SK-N-SH (cell line): ENCODE data around the gene APOC3. TPM values are rescaled to one million over a fixed set of nuclear protein-coding genes. Genes with fewer than 3 reads are reported as not detected.

Experiments used
- CTCF ChIA-PET: fragments of 300-600, 350-600 bp; formaldehyde crosslinking; extraction: SDS; loops from one replicate; lab custom pipeline; 2021; lab: Yijun Ruan, JAX
- POLR2A ChIA-PET: fragments of 350-600 bp; sonication (Branson Sonifier 250); formaldehyde crosslinking; extraction: SDS; loops from one replicate; lab custom pipeline; 2020; ENCODE audit warnings: antibody characterized with exemption, inconsistent platforms; lab: Yijun Ruan, JAX
- DNase-seq: peaks from one replicate; pipeline ENCODE4 v3.0.0; 2012
- H2AFZ ChIP-seq: fragments of 200-600 bp; sonication (generic); 2 replicates; pipeline ENCODE4 v1.8.1; 2016; ENCODE audit warnings: antibody characterized with exemption, mild to moderate bottlenecking, low read depth
- H3F3A ChIP-seq: fragments of 200-600 bp; sonication (generic); replicated peaks from 2 replicates; pipeline ENCODE3; 2016; ENCODE audit warnings: antibody characterized with exemption, mild to moderate bottlenecking; ENCODE audit not compliant: insufficient read depth
- H3K27ac ChIP-seq, 2 experiments: fragments of 200-500 bp in 1 of 2; fragments of 200-600 bp in 1 of 2; sonication (Bioruptor generic) in 1 of 2; sonication (generic), shearing (Covaris generic) in 1 of 2; 2 replicates each; pipeline versions ENCODE4 v1.5.1 to v1.6.1; 2014 to 2016; ENCODE audit warnings: low read depth in 2 of 2, inconsistent platforms in 1 of 2, low read length in 1 of 2, mild to moderate bottlenecking in 1 of 2, mixed read lengths in 1 of 2
- H3K27me3 ChIP-seq: fragments of 200-600 bp; sonication (generic), shearing (Covaris generic); 2 replicates; pipeline ENCODE4 v1.6.1; 2016; ENCODE audit warnings: mixed run types; ENCODE audit not compliant: insufficient read depth
- H3K36me3 ChIP-seq, 2 experiments: fragments of 200-500 bp in 1 of 2; fragments of 200-600 bp in 1 of 2; sonication (Bioruptor generic) in 1 of 2; sonication (generic) in 1 of 2; replicated peaks in 1 of 2; 2 replicates each; pipeline versions ENCODE3 to v1.5.1; 2014 to 2016; ENCODE audit warnings: low read length in 1 of 2, mild to moderate bottlenecking in 1 of 2; ENCODE audit not compliant: insufficient read depth in 2 of 2, control insufficient read depth in 1 of 2
- H3K4me1 ChIP-seq, 2 experiments: fragments of 200-500 bp in 1 of 2; fragments of 200-600 bp in 1 of 2; sonication (Bioruptor generic) in 1 of 2; sonication (generic), shearing (Covaris generic) in 1 of 2; 2 replicates each; pipeline versions ENCODE4 v1.5.1 to v1.6.1; 2014 to 2016; ENCODE audit warnings: low read depth in 1 of 2, low read length in 1 of 2, mixed run types in 1 of 2; ENCODE audit not compliant: insufficient read depth in 2 of 2, control insufficient read depth in 1 of 2
- H3K4me2 ChIP-seq: fragments of 200-600 bp; sonication (generic), shearing (Covaris generic); 2 replicates; pipeline ENCODE4 v1.6.1; 2017; ENCODE audit warnings: mixed run types
- H3K4me3 ChIP-seq, 2 experiments: fragments of 200-500 bp in 1 of 2; fragments of 200-600 bp in 1 of 2; sonication (Bioruptor generic) in 1 of 2; sonication (generic), shearing (Covaris generic) in 1 of 2; 2 replicates each; pipeline versions ENCODE4 v1.5.1 to v1.8.1; 2014 to 2016; ENCODE audit warnings: low read depth in 2 of 2, inconsistent platforms in 1 of 2, low read length in 1 of 2, mild to moderate bottlenecking in 1 of 2, mixed read lengths in 1 of 2, moderate library complexity in 1 of 2
- H3K79me2 ChIP-seq: fragments of 200-600 bp; sonication (generic); 2 replicates; pipeline ENCODE4 v1.8.1; 2017; ENCODE audit warnings: mild to moderate bottlenecking; ENCODE audit not compliant: insufficient read depth
- H3K9ac ChIP-seq: fragments of 200-600 bp; sonication (generic); 2 replicates; pipeline ENCODE4 v1.6.1; 2017; ENCODE audit warnings: mixed run types
- H3K9me2 ChIP-seq: fragments of 200-600 bp; sonication (generic); 2 replicates; pipeline ENCODE4 v1.6.1; 2017; ENCODE audit warnings: mixed run types
- H3K9me3 ChIP-seq: fragments of 200-600 bp; sonication (generic); 2 replicates; pipeline ENCODE4 v1.6.1; 2017; ENCODE audit warnings: mixed run types, mild to moderate bottlenecking, moderate library complexity
- H4K20me1 ChIP-seq: fragments of 200-600 bp; sonication (generic); 2 replicates; pipeline ENCODE4 v1.6.1; 2017; ENCODE audit warnings: mild to moderate bottlenecking, mixed run types; ENCODE audit not compliant: insufficient read depth
- CHD2 ChIP-seq: fragments of 150-350 bp; IDR thresholded peaks from 2 replicates; pipeline ENCODE4 v1.6.1; 2018; ENCODE audit warnings: low read length; ENCODE audit not compliant: partially characterized antibody
- ELF1 ChIP-seq: IDR thresholded peaks from 2 replicates; pipeline ENCODE4 v1.4.0; 2012
- EP300 ChIP-seq, 2 experiments: IDR thresholded peaks; 2 replicates each; pipeline versions ENCODE4 v1.4.0 to v1.6.1; 2012; ENCODE audit warnings: borderline replicate concordance in 1 of 2, low read depth in 1 of 2, low read length in 1 of 2
- FOXM1 ChIP-seq: IDR thresholded peaks from 2 replicates; pipeline ENCODE4 v1.4.0; 2012; ENCODE audit warnings: low read depth, mild to moderate bottlenecking
- GATA2 ChIP-seq: sonication (generic); formaldehyde crosslinking; IDR thresholded peaks from 2 replicates; pipeline ENCODE4 v1.5.0; 2020; ENCODE audit warnings: mild to moderate bottlenecking, missing genetic modification reagents
- IRF3 ChIP-seq: fragments of 150-350 bp; IDR thresholded peaks from 2 replicates; pipeline ENCODE4 v1.6.1; 2016; ENCODE audit warnings: mild to moderate bottlenecking, low read depth, low read length
- MAX ChIP-seq: IDR thresholded peaks from 2 replicates; pipeline ENCODE4 v1.4.0; 2012; ENCODE audit warnings: low read depth
- NFIC ChIP-seq: IDR thresholded peaks from 2 replicates; pipeline ENCODE4 v1.4.0; 2012; ENCODE audit warnings: borderline replicate concordance
- POLR2AphosphoS5 ChIP-seq: IDR thresholded peaks from 2 replicates; pipeline ENCODE4 v1.6.1; 2012; ENCODE audit warnings: low read depth, low read length
- REST ChIP-seq: IDR thresholded peaks from 2 replicates; pipeline ENCODE4 v1.6.1; 2012; ENCODE audit warnings: mild to moderate bottlenecking, low read depth, low read length, moderate library complexity
- RXRA ChIP-seq: IDR thresholded peaks from 2 replicates; pipeline ENCODE4 v1.4.0; 2012; ENCODE audit warnings: low read depth, mild to moderate bottlenecking, borderline replicate concordance
- SIN3A ChIP-seq: IDR thresholded peaks from 2 replicates; pipeline ENCODE4 v1.6.1; 2012; ENCODE audit warnings: low read depth, mild to moderate bottlenecking, low read length, moderate library complexity, borderline replicate concordance
- SMC3 ChIP-seq: IDR thresholded peaks from 2 replicates; pipeline ENCODE4 v1.6.1; 2012; ENCODE audit warnings: low read depth, low read length, improper control_type of control experiment
- TAF1 ChIP-seq: IDR thresholded peaks from 2 replicates; pipeline ENCODE4 v1.6.1; 2012; ENCODE audit warnings: low read depth, mild to moderate bottlenecking, low read length, moderate library complexity, borderline replicate concordance
- ZBTB33 ChIP-seq: IDR thresholded peaks from 2 replicates; pipeline ENCODE4 v1.4.0; 2012; ENCODE audit warnings: low read depth, borderline replicate concordance
- WGBS: methylation state at CpG from one replicate; pipeline ENCODE4 v1.1.6; 2017; ENCODE audit warnings: low lambda C conversion rate; 5-methylcytosine and 5-hydroxymethylcytosine counted together
- polyA plus RNA-seq, 3 experiments: library from polyadenylated mRNA; depleted of rRNA; stranded (reverse); fragments of >200 nt; gene quantifications; 2 replicates each; pipeline ENCODE4 v1.2.3, GENCODE V29; 2012

The APOC3 gene
- polyA plus RNA-seq, 1 of the 3 experiments (the other 2 are of a cell fraction): not detected

GRCh38 chr11:116825854-116826750 is 3.6 kb upstream of the APOC3 start (continued):
- TF ChIP-seq SIN3A: no peak

- H3K4me2 ChIP-seq: no peak overlapping the region
- H2AFZ ChIP-seq: no peak overlapping the region
- H3K9me3 ChIP-seq: no peaks in the 10 kb centered on the region
- peaks cover 0 to 30% of the 10 kb centered on the region in 2 experiments; a peak in 1 of 4 replicates for H3K4me1 ChIP-seq
- H3K9me2 ChIP-seq: no peaks in the 10 kb centered on the region
- no peaks in the 10 kb centered on the region for H4K20me1 ChIP-seq
- no peaks in the 10 kb centered on the region for H3K36me3 ChIP-seq
- H3F3A ChIP-seq: no peaks in the 10 kb centered on the region
- WGBS: 69% methylated on average over 6 of the region's 9 CpGs
- H3K27me3 ChIP-seq: no peaks in the 10 kb centered on the region
- TF ChIP-seq GATA2 (no peak), FOXM1 (no peak), NFIC (no peak), REST (no peak), CHD2 (no peak)
- no peak for DNase-seq
- ChIA-PET POLR2A (no interaction called here), CTCF (interaction anchor here (1.2 to 1.4 kb wide), 2 partner anchors 36 to 279 kb away, joined by 4 to 5 read pairs; partner anchors contain the start of gene APOA5)
- H3K79me2 ChIP-seq: no peaks in the 10 kb centered on the region
- no peak overlapping the region for H3K4me3 ChIP-seq
- H3K27ac ChIP-seq: no peak overlapping the region
- H3K9ac ChIP-seq: no peak overlapping the region
These were observed 2.8 kb upstream of the APOC3 start for GRCh38 chr11:116826751-116827431.

GRCh38 chr11:116827461-116827860 is 2.2 kb upstream of the APOC3 start:
- Histone ChIP-seq H3K79me2 (no peaks in the 10 kb centered on the region), H3K4me3 (no peak overlapping the region), H4K20me1 (no peaks in the 10 kb centered on the region), H3K4me2 (no peak overlapping the region), H3K9me3 (no peaks in the 10 kb centered on the region), H3F3A (no peaks in the 10 kb centered on the region), H2AFZ (no peak overlapping the region), H3K4me1 (peaks cover 0 to 30% of the 10 kb centered on the region in 2 experiments; a peak in 1 of 4 replicates), H3K9ac (no peak overlapping the region), H3K27me3 (no peaks in the 10 kb centered on the region), H3K36me3 (no peaks in the 10 kb centered on the region), H3K9me2 (no peaks in the 10 kb centered on the region), H3K27ac (no peak overlapping the region)
- no peak for DNase-seq
- ChIA-PET CTCF (interaction anchor here (1.2 to 1.4 kb wide), 2 partner anchors 36 to 279 kb away, joined by 4 to 5 read pairs; partner anchors contain the start of gene APOA5), POLR2A (no interaction called here)
- 60% methylated on average over 1 of the region's 6 CpGs for WGBS
- TF ChIP-seq SMC3: no peak
- TF ChIP-seq EP300 (IDR thresholded peaks at IDR 0.05; ENCODE audit: borderline replicate concordance in 1 of 2, low read depth in 1 of 2, low read length in 1 of 2): no peak
- TF ChIP-seq ELF1: no peak
- no peak for TF ChIP-seq IRF3
- no peak for TF ChIP-seq RXRA
- no peak for TF ChIP-seq MAX
- TF ChIP-seq POLR2AphosphoS5: no peak
- no peak for TF ChIP-seq ZBTB33
- no peak for TF ChIP-seq CHD2
- no peak for TF ChIP-seq NFIC
- TF ChIP-seq SIN3A: no peak
- no peak for TF ChIP-seq TAF1
